NCI-H460 (cell line): ENCODE measurements around the gene TMEM255B. TPM values are rescaled to one million over a fixed set of nuclear protein-coding genes. Genes with fewer than 3 reads are reported as not detected.
"Not testable (repeated sequence)": the region's sequence is repeated elsewhere in the genome, so short reads cannot be mapped to it uniquely, and the experiment has no call there.

ENCODE experiments used
- DNase-seq: peaks from one replicate; pipeline ENCODE4 v3.0.0-alpha.2; 2016; ENCODE audit warnings: low read depth; ENCODE audit errors: extremely low read depth
- total RNA-seq: library from RNA; depleted of rRNA; stranded (reverse); fragments of >200 nt; shearing (Covaris generic); gene quantifications from 2 replicates; pipeline ENCODE4 v1.2.3, GENCODE V29; 2014

TMEM255B gene
- total RNA-seq, 1 experiment from 2014 or later, result 0.02 TPM

DNA sequence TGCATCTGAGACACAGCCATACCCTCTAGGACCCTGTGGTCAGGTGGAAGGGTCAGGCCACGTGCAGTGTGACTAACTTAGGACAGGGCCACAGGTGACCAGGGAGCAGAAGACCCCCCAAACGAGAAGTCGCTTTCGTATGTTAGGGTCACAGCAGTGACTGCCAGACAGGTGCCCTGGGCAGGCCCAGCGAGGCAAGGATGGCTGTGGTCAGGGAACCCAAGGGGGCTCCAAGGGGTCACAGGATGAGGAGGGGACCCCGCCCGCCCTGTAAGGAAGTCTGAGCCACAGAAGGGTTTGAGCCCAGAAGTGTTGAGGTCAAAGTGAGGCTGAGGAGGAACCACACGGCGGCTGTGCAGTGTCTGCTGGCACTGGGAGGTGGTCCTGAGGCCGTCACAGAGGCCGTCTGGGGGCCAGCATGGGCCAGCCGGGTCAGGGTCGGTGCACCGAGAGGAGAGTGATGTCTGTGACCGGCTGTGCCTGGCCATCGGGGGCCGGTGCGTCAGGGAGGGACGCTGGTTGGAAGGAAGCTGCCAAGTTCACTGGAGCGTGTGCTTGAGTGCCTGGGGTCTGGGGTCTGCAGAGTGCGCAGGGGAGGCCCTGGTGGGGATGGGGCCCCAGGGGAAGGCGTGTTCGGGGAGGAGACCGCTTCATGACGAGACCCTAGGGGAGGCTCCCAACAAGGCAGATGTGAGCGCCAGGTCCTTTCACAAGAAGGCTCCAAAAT lies 24.8 kb upstream of the TMEM255B start:
- DNase-seq, result no peak

DNA sequence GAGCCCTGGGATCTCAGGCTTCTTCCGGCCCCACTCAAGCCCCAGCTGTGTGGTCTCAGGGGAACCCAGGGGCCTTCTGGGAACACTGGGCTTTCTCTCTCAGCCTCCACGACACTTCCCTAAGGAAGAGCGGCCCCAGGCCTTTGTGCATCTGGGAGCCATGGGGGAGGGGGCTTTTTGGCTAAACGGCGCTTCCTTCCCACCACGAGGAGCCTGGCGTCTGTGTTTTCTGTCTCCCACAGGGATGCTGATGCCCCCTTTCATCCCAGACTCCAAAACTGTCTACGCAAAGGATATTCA lies 24.2 kb upstream of the TMEM255B start:
- no peak for DNase-seq

DNA sequence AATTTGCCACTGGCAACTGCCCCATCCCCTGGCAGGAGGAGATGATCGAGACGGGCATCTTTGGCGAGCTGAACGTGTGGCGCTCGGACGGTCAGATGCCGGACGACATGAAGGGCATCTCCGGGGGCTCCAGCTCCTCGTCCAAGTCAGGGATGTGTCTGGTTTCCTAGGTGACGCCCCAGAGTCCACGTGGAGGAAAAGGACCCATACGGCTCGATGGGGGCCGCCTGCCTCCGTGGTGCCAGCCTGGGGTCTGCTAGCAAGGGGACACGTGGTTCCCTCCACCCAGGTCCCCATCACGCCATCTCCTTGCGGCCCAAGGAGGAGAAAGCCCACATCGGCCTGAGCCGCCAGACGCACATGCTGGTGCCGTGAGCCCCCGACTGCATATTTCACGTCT lies 23.8 kb upstream of the TMEM255B start:
- no peak for DNase-seq

DNA sequence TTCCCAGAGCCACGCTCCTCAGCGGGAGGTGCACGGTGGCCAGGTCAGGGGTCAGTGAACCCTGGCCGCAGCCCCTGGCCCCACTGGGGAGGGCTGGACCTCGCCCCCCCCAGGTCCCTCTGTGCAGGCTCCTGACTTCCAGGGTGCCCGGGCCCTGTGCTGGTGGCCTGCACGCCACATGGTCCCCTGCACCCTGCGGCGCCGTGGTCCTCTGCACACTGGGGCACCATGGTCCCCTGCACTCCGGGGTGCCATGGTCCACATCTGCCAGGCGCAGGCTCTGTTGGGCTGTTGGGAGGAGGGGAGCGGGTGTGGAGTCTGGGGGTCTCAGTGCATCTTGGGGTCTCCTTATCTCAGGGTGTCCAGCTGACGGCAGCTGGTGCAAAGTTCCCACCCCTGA lies 23.3 kb upstream of the TMEM255B start:
- DNase-seq, result no peak

DNA sequence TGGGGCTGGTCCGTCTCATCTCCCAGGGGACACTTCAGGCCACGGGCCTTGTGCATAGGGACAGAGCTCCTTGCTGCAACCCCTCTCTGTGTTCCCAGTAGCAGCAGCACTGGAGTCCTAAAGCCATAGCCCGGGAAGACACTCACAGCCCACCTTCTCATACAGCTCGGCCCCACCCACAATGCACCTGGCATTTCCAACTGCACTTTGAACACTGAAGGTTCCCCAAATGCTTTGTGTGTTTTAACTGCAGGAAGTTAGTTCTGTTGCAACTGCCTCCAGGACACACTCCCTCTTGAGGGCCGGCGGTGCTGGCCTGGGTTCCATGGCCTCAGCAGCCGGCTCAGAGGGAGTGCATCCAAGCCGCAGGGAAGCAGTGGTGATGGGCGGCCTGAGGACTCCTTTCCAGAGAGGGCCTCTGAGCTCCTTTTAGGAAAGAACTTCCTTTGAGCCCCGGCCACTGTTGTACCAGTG lies 22.7 kb upstream of the TMEM255B start:
- DNase-seq, result no peak

DNA sequence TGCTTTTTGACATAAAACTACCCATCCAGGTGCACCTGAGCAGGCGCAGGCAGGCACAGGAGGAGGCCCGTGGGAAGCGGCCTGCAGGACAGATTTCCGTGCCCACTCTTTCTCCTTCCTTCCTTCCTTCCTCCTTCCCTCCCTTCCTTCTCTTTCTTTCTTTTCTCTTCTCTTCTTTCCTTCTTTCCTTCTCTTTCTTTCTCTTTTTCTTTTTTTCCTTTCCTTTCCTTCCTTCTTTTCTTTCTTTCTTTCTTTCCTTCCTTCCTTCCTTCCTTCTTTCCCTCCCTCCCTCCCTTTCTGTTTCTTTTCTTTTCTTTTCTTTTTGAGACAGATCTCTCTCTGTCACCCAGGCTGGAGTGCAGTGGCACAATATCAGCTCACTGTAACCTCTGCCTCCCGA lies 21.2 kb upstream of the TMEM255B start:
- no peak for DNase-seq

DNA sequence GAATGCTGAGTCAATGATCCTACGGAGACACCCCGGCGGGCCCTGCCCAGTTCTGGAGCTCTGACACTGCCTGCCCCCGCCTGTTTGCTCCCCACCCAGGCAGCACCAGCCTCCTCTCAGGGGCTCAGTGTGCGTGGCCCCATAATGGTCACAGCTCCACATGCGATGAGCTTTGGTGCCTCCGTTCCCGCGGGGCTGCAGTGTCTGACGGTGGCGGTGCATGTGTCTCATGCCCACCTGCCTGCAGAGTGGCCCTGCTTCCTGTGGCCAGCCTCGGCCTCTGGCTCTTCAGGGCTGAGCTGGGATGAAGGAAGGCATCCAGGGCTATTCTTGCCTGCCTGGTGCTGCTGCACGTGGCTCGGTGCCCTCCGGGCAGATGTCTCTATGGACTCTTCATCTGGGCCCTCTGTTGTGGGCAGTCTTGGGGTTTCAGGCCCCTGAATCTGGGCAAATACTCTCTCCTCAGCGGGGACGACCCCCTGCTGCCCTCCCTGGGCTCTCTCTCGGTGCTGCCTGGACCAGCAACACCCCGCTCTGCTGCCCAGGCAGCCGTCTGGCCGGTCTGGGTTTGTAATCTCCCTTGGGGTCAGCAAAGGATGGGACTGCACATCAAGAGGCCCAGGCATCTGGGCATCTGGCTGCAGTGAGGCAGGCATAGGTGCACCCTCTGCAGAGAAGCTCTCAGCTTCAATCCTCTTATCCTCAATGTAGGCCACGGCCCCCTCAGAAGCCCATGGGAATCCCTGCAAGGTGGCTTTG lies 19.3 kb upstream of the TMEM255B start:
- DNase-seq, result no peak

DNA sequence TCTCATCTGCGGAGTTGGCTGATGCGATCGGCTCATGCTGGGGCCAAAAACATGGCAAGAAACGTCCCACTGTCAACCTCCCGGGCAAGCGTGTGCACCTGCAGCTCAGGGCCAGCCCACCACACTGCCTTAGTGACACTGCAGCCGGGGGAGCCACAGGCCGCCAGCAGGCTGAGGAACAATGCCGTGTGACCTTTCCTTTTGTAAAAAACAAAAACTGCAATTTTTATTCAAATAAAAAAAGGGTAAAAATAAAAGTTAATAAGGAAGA lies 18.8 kb upstream of the TMEM255B start:
- no peak for DNase-seq

DNA sequence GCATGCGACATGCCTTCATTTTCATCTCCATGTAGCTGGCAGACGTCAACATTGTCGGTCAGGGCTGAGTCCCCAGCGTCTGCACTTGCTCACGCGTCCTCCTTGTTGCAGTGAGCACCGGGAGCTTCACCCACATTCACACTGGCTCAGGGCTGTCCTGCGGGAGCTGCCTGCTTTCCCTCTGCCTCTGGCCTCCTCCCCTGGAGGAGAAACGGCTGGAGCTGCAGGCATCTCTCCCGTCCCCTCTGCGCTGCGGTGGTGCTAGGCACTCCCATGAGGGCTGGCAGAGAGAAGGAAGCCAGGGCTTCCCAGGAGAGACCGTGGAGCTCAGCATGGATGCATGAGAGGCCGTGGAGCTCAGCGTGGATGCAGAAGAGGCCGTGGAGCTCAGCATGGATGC lies 18.4 kb upstream of the TMEM255B start:
- no peak for DNase-seq

DNA sequence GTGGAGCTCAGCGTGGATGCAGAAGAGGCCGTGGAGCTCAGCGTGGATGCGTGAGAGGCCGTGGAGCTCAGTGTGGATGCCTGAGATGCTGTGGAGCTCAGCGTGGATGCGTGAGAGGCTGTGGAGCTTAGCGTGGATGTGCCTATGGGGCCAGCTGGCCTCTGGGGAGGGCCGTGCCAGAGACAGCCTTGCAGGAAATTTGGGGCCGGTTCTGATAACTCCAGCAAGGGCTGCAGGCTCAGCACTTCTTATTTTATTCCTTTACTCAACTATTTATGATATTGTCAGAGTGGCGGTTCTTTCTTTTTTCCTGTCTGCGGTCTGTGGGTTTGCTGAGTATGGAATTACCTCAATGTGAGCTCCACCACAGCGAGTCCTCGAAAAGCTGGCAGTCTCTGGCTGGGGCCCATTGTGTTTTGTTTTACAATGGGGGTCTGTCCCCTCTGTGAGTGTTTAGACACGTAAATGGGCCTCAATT lies 17.8 kb upstream of the TMEM255B start:
- no peak for DNase-seq

DNA sequence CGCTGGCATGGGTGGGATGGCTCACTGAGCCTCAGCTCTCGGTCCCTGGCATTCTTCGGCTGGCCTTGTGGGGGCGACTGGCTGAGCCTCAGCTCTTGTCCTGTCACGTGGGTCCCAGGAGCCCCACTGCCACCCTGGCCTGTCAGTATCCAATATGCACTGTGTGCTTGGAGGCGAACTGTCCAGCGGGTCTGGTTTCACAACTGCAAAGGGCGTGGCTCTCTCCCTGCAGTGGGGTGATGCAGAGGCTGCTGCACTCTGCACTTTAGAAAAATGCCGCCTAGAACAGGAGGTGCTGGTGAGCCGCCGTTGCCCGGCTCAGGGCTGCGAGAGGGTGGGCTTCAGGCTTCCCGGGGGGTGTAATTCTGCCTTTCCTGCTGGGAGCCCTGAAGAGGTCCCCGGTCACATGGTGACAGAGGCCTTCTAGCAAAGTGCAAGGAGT lies 17.0 kb upstream of the TMEM255B start:
- DNase-seq, result peak; percentile 31

DNA sequence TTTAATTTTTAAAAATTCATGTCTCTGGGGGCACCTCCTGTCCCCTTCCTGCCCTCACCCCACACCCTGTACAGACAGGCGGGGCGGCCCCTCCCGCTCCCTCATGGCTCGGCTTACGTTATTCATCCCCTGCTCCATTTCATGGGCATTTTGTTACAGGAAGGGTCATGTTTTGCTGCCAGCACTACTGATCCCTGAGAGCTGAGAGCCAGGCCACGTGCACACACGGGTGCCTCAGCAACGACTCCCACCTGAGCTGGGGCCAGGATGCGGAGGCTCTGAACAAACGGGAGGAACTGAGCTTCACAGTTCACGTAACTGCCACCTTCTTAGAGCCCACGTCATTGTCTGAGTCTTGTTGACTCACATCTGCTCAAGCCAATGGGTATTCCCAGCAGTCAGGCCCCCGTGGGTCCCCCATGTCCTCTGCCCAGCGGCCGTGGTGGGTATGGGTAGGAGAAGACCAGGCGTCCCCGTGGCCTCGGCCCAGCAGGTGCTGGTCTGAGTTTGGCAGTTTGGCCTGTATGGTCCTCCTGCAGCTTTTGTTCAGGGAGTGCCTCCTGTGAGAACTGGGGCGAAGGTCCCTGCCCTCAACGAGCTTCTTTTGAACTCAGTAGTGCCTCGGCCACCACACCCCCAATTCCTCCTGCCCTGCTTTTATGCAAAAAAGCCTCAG lies 16.4 kb upstream of the TMEM255B start:
- no peak for DNase-seq

DNA sequence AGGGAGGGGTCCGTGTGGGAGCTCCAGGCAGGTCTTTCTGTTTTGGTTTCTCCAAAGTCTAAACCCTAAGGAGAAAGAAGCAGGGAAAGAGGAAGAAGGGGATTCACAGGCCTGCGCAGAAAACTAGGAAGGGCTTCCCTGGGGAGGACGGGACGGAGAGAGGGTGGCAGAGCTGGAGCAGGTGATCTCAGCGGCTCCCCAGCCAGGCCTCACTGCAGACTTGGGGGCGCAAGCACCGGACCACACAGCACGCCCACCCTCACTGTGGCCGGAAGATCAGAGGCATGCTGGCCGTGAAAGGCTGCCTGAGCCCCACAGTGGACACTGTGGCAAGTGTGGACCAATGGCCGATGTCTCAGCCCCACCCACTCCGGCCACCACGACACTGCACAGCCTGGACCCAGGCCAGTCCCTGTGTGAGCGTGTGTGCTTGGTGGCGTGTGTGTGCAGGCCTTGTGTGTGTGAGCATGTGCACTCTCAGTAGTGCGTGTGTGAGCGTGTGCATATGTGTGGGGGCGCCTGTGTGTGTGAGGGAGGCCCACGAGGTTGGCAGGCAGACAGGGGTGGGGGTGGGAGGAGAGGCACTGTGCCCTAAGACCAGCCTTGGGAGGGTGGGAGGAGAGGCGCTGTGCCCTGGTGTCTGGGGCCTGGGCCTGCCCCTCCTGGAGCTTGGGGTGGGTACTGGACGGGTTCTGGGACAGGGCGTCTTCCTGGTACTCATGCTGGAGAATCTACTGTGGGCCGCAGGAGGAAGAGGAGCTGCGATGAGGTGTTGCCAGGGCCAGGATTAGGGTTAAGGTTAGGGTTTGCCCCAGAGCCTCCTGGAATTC lies 15.4 kb upstream of the TMEM255B start:
- no peak for DNase-seq

DNA sequence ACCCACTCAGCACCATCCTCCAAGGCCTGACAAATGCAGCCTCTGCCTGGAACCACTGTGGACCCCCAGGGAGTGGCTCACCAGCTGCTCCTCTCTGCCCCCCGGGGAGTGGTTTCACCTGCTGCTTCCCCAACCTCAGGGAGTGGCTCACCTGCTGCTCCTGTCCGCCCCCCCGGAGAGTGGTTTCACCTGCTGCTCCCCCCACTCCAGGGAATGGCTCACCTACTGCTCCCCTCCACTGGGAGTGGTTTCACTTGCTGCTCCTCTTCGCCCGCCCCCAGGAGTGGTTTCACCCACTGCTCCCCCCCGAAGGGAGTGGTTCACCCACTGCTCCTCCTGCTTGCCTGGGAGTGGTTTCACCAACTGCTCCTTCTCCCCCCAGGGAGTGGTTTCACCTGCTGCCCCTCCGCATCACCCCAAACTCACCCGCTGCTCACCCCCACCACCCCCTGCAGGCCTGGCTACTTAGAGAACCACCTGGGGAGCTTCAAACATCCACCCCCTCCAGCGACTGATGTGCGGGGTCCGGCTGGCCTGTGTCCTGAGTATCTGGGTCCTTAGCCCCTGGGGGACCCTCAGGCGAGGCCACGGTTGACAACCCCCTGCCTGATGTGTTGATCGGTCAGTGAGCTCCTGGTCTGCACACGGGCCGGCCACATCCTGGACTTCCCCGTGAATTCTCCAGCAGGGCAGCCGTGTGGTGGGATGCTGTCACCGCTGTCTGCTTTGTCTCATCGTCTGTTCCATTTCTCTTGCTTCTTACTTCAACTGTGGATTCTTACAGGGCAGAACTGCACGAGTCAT lies 14.6 kb upstream of the TMEM255B start:
- DNase-seq, result no peak

DNA sequence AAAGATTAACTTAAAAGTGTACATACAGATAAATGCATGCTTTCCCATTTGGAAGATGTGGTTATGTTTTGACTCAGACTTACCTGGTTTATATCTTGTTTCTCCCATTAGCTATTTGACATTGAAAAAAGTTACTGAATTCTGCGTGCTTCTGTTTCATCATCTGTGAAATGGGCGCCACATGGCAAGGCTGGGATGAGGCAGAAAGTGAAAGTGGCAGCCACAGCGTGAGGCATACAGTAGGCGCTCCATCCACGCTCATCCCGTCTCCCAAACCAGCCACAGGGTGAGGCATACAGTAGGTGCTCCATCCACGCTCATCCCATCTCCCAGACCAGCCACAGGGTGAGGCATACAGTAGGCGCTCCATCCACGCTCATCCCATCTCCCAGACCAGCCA lies 14.0 kb upstream of the TMEM255B start:
- no peak for DNase-seq

DNA sequence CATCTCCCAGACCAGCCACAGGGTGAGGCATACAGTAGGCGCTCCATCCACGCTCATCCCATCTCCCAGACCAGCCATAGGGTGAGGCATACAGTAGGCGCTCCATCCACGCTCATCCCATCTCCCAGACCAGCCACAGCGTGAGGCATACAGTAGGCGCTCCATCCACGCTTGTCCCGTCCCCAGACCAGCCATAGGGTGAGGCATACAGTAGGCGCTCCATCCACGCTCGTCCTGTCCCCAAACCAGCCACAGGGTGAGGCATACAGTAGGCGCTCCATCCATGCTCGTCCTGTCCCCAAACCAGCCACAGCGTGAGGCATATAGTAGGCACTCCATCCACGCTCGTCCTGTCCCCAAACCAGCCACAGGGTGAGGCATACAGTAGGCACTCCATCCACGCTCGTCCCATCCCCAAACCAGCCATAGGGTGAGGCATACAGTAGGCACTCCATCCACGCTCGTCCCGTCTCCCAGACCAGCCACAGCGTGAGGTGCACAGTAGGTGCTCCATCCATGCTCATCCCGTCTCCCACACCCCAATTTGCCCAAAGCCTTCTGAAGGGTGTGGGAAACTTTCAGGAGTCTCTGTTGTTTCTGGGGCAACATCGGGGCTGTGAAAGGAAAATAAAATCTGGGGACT lies 13.4 kb upstream of the TMEM255B start:
- DNase-seq, result not testable (repeated sequence)

DNA sequence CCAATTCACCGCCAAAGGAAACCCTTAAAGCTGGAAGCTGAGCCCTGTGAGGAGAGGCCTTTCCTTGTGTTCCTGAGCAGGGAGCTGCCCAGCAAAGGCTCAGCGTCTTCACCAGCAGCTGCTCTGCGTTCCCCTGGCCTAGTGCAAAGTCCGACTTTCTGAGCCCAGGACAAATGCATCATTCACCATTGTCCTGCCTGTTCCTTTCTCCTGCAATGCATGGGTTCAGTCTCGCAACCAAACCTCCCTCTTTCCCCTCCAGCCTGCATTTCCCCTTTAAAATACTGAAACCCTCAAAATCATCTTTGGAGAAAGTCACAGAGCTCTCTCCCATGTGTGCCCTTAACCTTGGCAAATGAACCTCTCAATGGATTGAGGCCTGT lies 12.9 kb upstream of the TMEM255B start:
- no peak for DNase-seq

DNA sequence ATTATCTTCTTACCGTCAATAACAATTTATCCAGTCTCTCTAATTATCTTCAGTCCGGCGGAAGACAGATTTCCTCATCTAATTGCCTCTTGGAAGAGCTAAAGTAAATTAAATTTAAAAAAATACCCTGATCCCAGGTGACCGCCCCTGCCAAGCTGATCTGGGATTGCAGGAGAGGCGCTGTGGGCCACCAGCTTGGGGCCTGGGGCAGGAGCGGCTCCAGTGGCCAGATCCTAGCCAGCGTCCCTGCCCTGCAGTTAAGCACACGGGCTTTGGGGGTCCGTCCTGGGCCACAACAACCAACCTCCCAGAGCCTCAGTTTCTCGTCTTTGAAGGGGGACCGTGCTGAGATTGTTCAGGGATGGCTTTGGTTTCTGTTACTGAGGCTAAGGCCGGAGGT lies 12.4 kb upstream of the TMEM255B start:
- no peak for DNase-seq

DNA sequence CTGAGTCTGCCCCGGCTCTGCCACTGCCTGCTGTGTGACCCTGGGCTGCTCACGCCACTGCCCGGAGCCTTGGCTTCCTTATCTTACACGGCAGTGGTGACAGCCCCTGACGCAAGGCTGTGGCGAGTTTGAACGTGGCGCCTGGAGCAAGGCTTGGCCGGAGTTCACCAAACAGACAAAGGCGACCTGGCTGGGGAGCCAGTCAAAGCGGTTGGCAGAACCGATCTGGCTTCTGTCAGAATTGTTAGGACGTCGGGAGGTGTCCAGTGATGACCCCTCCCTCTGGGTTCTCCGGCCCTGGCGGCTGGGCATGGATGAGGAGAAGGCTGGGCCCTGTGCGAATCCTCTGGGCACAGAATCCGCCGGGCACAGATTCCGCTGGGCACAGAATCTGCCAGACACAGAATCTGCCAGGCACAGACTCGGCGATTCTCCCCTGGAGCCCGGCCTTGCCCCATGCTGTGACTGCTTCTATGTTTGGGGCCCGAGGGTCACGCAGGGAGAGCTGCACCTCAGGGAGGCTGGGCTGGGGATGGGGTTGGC lies 11.7 kb upstream of the TMEM255B start:
- no peak for DNase-seq
